Lower lobe of right lung (tissue), 2 donors: ENCODE results near the gene EAPP. TPM values are rescaled to one million over a fixed set of nuclear protein-coding genes. Genes with fewer than 3 reads are reported as not detected.
"Not testable (repeated sequence)": the region's sequence is repeated elsewhere in the genome, so short reads cannot be mapped to it uniquely, and the experiment has no call there.

Experiments used
- ATAC-seq, 2 donors: fragments of 200-7000 bp; cut with Tn5 transposase; one replicate each; pipeline ENCODE4 v1.9.1; 2020 to 2022; ENCODE audit warnings: mild to moderate bottlenecking in 2 of 2, moderate library complexity in 2 of 2
- DNase-seq: peaks from one replicate; pipeline ENCODE4 v3.0.0-alpha.2; 2020
- H3K27ac ChIP-seq: fragments of 200-600 bp; one replicate; pipeline ENCODE4 v1.8.0; 2022
- H3K27me3 ChIP-seq: fragments of 200-600 bp; one replicate; pipeline ENCODE4 v1.8.0; 2022; ENCODE audit warnings: low read depth
- H3K36me3 ChIP-seq: fragments of 200-600 bp; one replicate; pipeline ENCODE4 v1.8.0; 2022; ENCODE audit warnings: mild to moderate bottlenecking
- H3K4me1 ChIP-seq: fragments of 200-600 bp; one replicate; pipeline ENCODE4 v1.8.0; 2022
- H3K4me3 ChIP-seq: fragments of 200-600 bp; one replicate; pipeline ENCODE4 v1.8.0; 2022; ENCODE audit warnings: mild to moderate bottlenecking
- H3K9me3 ChIP-seq: fragments of 200-600 bp; one replicate; pipeline ENCODE4 v1.8.0; 2022
- intact Hi-C: fragments of 100-400 bp; cut with DNase I; formaldehyde crosslinking; loops from one replicate; pipeline ENCODE4 v1.11.0; 2022
- total RNA-seq: library from RNA; stranded (reverse); fragmentation: NEBNext Ultra II Directional; extraction: Animal tissue kit (Norgen Biotek cat#: 25700); gene quantifications from one replicate; pipeline ENCODE4 v1.2.1, GENCODE V29; 2021
- TF ChIP-seq, protein P1 (sequence below): fragments of 200-600 bp; IDR thresholded peaks from one replicate; pipeline ENCODE4 v1.8.0; 2022; ENCODE audit warnings: antibody characterized with exemption, mild to moderate bottlenecking
- donor health status: DM: no; HTN: yes; CAD: no; lungs with severe emphysema.

EAPP gene
- total RNA-seq, 1 donor from 2014 or later = 28.8 TPM

DNA sequence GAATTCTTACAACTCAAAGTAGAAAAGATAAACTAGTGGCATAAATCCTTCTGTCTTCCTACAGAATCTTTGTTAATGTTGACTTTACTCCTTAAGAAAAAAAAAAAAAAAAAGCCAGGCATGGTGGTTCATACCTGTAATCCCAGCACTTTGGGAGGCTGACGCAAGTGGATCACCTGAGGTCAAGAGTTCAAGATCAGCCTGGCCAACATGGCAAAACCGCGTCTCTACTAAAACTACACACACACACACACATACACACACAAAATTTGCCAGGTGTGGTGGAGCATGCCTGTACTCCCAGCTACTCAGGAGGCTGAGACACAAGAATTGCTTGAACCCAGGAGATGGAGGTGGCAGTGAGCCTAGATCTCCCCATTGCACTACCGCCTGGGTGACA lies 59.8 kb downstream of the EAPP start:
- TF ChIP-seq, protein P1, sequence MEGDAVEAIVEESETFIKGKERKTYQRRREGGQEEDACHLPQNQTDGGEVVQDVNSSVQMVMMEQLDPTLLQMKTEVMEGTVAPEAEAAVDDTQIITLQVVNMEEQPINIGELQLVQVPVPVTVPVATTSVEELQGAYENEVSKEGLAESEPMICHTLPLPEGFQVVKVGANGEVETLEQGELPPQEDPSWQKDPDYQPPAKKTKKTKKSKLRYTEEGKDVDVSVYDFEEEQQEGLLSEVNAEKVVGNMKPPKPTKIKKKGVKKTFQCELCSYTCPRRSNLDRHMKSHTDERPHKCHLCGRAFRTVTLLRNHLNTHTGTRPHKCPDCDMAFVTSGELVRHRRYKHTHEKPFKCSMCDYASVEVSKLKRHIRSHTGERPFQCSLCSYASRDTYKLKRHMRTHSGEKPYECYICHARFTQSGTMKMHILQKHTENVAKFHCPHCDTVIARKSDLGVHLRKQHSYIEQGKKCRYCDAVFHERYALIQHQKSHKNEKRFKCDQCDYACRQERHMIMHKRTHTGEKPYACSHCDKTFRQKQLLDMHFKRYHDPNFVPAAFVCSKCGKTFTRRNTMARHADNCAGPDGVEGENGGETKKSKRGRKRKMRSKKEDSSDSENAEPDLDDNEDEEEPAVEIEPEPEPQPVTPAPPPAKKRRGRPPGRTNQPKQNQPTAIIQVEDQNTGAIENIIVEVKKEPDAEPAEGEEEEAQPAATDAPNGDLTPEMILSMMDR = no peak
- no peak overlapping the region for H3K27ac ChIP-seq
- no peaks in the 10 kb centered on the region for H3K9me3 ChIP-seq
- no peaks in the 10 kb centered on the region for H3K36me3 ChIP-seq
- ATAC-seq (no peak), DNase-seq (no peak)
- no peak overlapping the region for H3K4me3 ChIP-seq
- H3K27me3 ChIP-seq = no peaks in the 10 kb centered on the region
- no peaks in the 10 kb centered on the region for H3K4me1 ChIP-seq
- intact Hi-C loops = no loop called here

DNA sequence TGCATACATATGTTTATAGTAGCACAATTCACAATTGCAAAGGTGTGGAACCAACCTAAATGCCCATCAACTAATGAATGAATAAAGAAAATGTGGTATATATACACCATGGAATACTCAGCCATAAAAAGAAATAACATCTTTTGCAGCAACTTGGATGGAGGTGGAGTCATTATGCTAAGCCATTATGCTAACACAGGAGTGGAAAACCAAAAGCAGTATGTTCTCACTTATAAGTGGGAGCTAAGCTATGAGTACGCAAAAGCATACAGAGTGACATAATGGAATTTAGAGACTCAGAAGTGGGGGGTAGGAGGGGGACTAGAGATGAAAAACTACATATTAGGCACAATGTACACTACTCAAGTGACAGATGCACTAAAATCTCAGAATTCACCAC lies 61.2 kb downstream of the EAPP start:
- intact Hi-C loops = no loop called here
- TF ChIP-seq, protein P1 = no peak
- no peaks in the 10 kb centered on the region for H3K9me3 ChIP-seq
- H3K4me3 ChIP-seq = no peak overlapping the region
- H3K27ac ChIP-seq = no peak overlapping the region
- H3K36me3 ChIP-seq = no peaks in the 10 kb centered on the region
- ATAC-seq (no peak), DNase-seq (no peak)
- no peaks in the 10 kb centered on the region for H3K27me3 ChIP-seq
- no peaks in the 10 kb centered on the region for H3K4me1 ChIP-seq

DNA sequence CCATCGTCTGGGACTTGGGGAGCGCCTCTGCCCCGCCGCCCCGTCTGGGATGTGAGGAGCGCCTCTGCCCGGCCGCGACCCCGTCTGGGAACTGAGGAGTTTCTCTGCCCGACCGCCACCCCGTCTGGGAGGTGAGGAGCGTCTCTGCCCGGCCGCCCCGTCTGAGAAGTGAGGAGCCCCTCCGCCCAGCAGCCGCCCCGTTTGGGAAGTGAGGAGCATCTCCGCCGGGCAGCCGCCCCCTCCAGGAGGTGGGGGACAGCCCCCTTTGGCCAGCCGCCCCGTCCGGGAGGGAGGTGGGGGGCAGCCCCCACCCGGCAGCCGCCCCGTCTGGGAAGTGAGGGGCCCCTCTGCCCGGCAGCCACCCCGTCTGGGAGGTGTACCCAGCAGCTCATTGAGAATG lies 63.5 kb downstream of the EAPP start:
- H3K4me1 ChIP-seq, DNase-seq, ATAC-seq, H3K27ac ChIP-seq, H3K9me3 ChIP-seq, intact Hi-C loops, H3K4me3 ChIP-seq, H3K36me3 ChIP-seq, H3K27me3 ChIP-seq: not testable (repeated sequence)

DNA sequence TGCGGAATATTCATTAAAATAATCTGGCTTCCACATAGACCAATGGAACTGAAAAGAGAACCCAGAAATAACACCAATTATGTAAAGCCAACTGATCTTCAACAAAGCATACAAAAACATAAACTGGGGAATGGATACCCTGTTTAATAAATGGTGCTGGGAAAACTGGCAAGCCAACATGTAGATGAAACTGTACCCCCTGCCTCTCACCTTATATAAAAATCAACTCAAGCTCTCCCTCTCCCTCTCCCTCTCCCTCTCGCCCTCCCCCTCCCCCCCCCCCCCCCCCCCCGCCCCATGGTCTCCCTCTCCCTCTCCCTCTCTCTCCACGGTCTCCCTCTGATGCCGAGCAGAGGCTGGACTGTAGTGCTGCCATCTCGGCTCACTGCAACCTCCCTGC lies 64.3 kb downstream of the EAPP start:
- Histone ChIP-seq H3K27me3 (no peaks in the 10 kb centered on the region), H3K9me3 (no peaks in the 10 kb centered on the region), H3K4me3 (no peak overlapping the region), H3K27ac (no peak overlapping the region), H3K36me3 (no peaks in the 10 kb centered on the region), H3K4me1 (no peaks in the 10 kb centered on the region)
- intact Hi-C loops = no loop called here
- TF ChIP-seq, protein P1 = no peak
- ATAC-seq (no peak), DNase-seq (no peak)

DNA sequence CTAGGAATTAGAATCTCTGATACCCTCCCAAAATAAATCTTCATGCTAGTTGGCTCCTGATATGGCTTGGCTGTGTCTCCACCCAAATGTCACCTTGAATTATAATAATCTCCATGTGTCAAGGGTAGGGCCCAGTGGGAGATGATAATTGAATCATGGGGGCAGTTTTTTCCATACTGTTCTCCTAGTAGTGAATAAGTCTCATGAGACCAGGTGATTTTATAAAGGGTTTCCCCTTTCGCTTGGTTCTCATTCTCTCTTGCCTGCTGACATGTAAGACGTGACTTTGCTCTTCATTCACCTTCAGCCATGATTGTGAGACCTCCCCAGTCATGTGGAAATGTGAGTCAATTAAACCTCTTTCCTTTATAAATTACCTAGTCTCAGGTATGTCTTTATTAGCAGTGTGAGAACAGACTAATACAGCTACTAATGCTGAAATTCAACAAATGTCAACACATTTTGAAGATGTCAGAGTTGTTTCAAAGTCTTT lies 65.3 kb downstream of the EAPP start:
- no peaks in the 10 kb centered on the region for H3K27me3 ChIP-seq
- intact Hi-C loops = no loop called here
- DNase-seq (no peak), ATAC-seq (no peak)
- H3K27ac ChIP-seq = no peak overlapping the region
- H3K36me3 ChIP-seq = no peaks in the 10 kb centered on the region
- no peaks in the 10 kb centered on the region for H3K9me3 ChIP-seq
- TF ChIP-seq, protein P1 = no peak
- no peaks in the 10 kb centered on the region for H3K4me1 ChIP-seq
- no peak overlapping the region for H3K4me3 ChIP-seq

DNA sequence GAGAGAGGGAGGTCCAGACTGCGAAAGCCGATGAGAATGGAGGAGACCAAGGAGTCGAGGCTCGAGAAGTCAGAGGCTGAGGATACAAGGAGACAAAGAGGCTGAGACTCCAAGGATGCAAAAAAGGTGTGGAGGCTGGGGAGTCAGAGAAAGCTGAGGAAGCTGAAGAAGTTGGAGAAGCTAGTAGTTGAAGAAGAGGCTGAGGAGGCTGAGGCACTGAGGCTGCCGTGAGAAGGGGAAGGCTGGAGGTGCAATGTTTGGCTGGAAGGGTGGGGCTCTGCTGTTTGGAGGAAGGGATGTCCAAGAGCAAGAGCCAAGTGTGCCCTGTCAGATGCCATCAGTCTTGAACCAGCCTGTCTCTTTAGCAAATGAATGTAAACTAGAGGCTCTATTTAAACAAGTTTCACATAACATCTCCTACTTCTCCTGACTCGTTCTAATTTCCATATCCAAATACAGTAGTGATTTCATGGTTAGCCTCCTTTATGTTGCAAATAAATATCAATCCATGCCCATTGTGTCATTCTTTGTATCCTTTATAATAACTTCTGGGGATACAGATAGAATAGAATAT lies 66.7 kb downstream of the EAPP start:
- Histone ChIP-seq H3K27me3 (no peaks in the 10 kb centered on the region), H3K27ac (no peak overlapping the region), H3K9me3 (no peaks in the 10 kb centered on the region), H3K4me3 (no peak overlapping the region), H3K4me1 (no peaks in the 10 kb centered on the region), H3K36me3 (no peaks in the 10 kb centered on the region)
- ATAC-seq = no peak
- intact Hi-C loops = no loop called here
- TF ChIP-seq, protein P1 = no peak
- DNase-seq = no peak
